SH-SY5Y (cell line): ENCODE data around the gene CCNG1.

Experiments used
- GATA2 ChIP-seq: IDR thresholded peaks from 2 replicates; pipeline ENCODE4 v1.6.1; 2011; ENCODE audit warnings: mild to moderate bottlenecking, low read depth, low read length
- GATA3 ChIP-seq: IDR thresholded peaks from 2 replicates; pipeline ENCODE4 v1.6.1; 2011; ENCODE audit warnings: low read depth, mild to moderate bottlenecking, low read length, moderate library complexity

GRCh38 chr5:163437309-163438182, at the start of gene CCNG1:
- TF ChIP-seq GATA3 (no peak), GATA2 (peak; percentile 74)
